Hepatocyte (in vitro differentiated cells): ENCODE results near the gene TSTD2. TPM values are rescaled to one million over a fixed set of nuclear protein-coding genes. Genes with fewer than 3 reads are reported as not detected.
"Not testable (repeated sequence)": the region's sequence is repeated elsewhere in the genome, so short reads cannot be mapped to it uniquely, and the experiment has no call there.

Experiments
- DNase-seq: peaks from one replicate; pipeline ENCODE4 v3.0.0-alpha.2; 2016; ENCODE audit warnings: low spot score
- H2AFZ ChIP-seq: fragments of 200-600 bp; sonication (generic); 2 replicates; pipeline ENCODE4 v1.6.0; 2016; ENCODE audit warnings: antibody characterized with exemption, mild to moderate bottlenecking
- H3K27ac ChIP-seq: fragments of 200-600 bp; sonication (generic); 2 replicates; pipeline ENCODE4 v1.5.1; 2016; ENCODE audit warnings: mild to moderate bottlenecking
- H3K27me3 ChIP-seq: fragments of 200-600 bp; sonication (generic); 2 replicates; pipeline ENCODE4 v1.6.1; 2016
- H3K36me3 ChIP-seq: fragments of 200-600 bp; sonication (generic); replicated peaks from 2 replicates; pipeline ENCODE4 v1.5.1; 2016; ENCODE audit warnings: low read depth; ENCODE audit not compliant: insufficient read depth
- H3K4me1 ChIP-seq: fragments of 200-600 bp; sonication (generic); 2 replicates; pipeline ENCODE4 v1.5.1; 2016; ENCODE audit warnings: mild to moderate bottlenecking, moderate library complexity; ENCODE audit not compliant: insufficient read depth
- H3K4me2 ChIP-seq: fragments of 200-600 bp; sonication (generic); 2 replicates; pipeline ENCODE4 v1.6.0; 2016
- H3K4me3 ChIP-seq: fragments of 200-600 bp; sonication (generic); 2 replicates; pipeline ENCODE4 v1.5.1; 2016; ENCODE audit warnings: mild to moderate bottlenecking
- H3K79me2 ChIP-seq: fragments of 200-600 bp; sonication (generic); 2 replicates; pipeline ENCODE4 v1.6.0; 2017; ENCODE audit warnings: mild to moderate bottlenecking
- H3K9me2 ChIP-seq: fragments of 200-600 bp; sonication (generic); replicated peaks from 2 replicates; pipeline ENCODE4 v1.6.0; 2017; ENCODE audit warnings: mild to moderate bottlenecking; ENCODE audit not compliant: insufficient read depth
- H3K9me3 ChIP-seq: fragments of 200-600 bp; sonication (generic); 2 replicates; pipeline ENCODE4 v1.5.1; 2016; ENCODE audit warnings: low read depth, mild to moderate bottlenecking
- H4K20me1 ChIP-seq: fragments of 200-600 bp; sonication (generic); 2 replicates; pipeline ENCODE4 v1.6.0; 2016; ENCODE audit warnings: mild to moderate bottlenecking; ENCODE audit not compliant: insufficient read depth, poor library complexity, severe bottlenecking
- CTCF ChIP-seq: fragments of 200-600 bp; sonication (generic); IDR thresholded peaks from 2 replicates; pipeline ENCODE4 v1.5.1; 2016; ENCODE audit warnings: antibody characterized with exemption, mild to moderate bottlenecking; ENCODE audit not compliant: poor library complexity
- EZH2 ChIP-seq: fragments of 200-600 bp; sonication (generic); IDR thresholded peaks from 2 replicates; pipeline ENCODE4 v1.6.1; 2016; ENCODE audit warnings: antibody characterized with exemption, mild to moderate bottlenecking, borderline replicate concordance
- EZH2phosphoT487 ChIP-seq: fragments of 200-600 bp; sonication (generic); IDR thresholded peaks from one replicate; pipeline ENCODE4 v1.6.1; 2018; ENCODE audit warnings: antibody characterized with exemption, mild to moderate bottlenecking, low read depth, moderate library complexity; ENCODE audit not compliant: unreplicated experiment, severe bottlenecking
- WGBS: methylation state at CpG from one replicate; pipeline ENCODE4 v1.1.6; 2016; ENCODE audit warnings: low lambda C conversion rate; ENCODE audit errors: missing lambda C conversion rate; 5-methylcytosine and 5-hydroxymethylcytosine counted together
- polyA plus RNA-seq: library from polyadenylated mRNA; unstranded; fragments of >200 nt; fragmentation: Nextera tagmentation; extraction: Ambion mirVana; gene quantifications from 2 replicates; pipeline ENCODE4 v1.2.1, GENCODE V29; 2016
- total RNA-seq: library from RNA; depleted of rRNA; stranded (reverse); fragments of >200 nt; gene quantifications from 2 replicates; pipeline ENCODE4 v1.2.3, GENCODE V29; 2014

Gene TSTD2
- total and polyA plus RNA-seq, 2 experiments from 2014 or later, result 4.3 to 19.0 TPM

- Histone ChIP-seq H3K27ac (no peak overlapping the region), H3K4me3 (no peak overlapping the region), H3K79me2 (no peaks in the 10 kb centered on the region), H3K36me3 (no peaks in the 10 kb centered on the region), H3K9me3 (no peaks in the 10 kb centered on the region), H3K9me2 (no peaks in the 10 kb centered on the region), H4K20me1 (no peaks in the 10 kb centered on the region), H2AFZ (no peak overlapping the region), H3K4me2 (no peak overlapping the region), H3K4me1 (no peaks in the 10 kb centered on the region), H3K27me3 (no peaks in the 10 kb centered on the region)
- DNase-seq, result no peak
- WGBS, result 95% methylated on average over 5 of the region's 5 CpGs
- TF ChIP-seq EZH2 (no peak), CTCF (no peak), EZH2phosphoT487 (no peak)
These were observed 54.3 kb downstream of the TSTD2 start for GRCh38 chr9:97578846-97579245.

GRCh38 chr9:97577051-97577450 is 56.1 kb downstream of the TSTD2 start:
- H3K4me3 ChIP-seq, result no peak overlapping the region
- no peaks in the 10 kb centered on the region for H3K36me3 ChIP-seq
- H2AFZ ChIP-seq, result no peak overlapping the region
- DNase-seq, result no peak
- 84% methylated on average over 5 of the region's 5 CpGs for WGBS
- no peak for TF ChIP-seq EZH2phosphoT487
- no peak for TF ChIP-seq EZH2
- TF ChIP-seq CTCF, result no peak
- no peaks in the 10 kb centered on the region for H3K27me3 ChIP-seq
- H3K4me2 ChIP-seq, result no peak overlapping the region
- H3K27ac ChIP-seq, result no peak overlapping the region
- H3K79me2 ChIP-seq, result no peaks in the 10 kb centered on the region
- H4K20me1 ChIP-seq, result no peaks in the 10 kb centered on the region
- H3K9me2 ChIP-seq, result no peaks in the 10 kb centered on the region
- H3K4me1 ChIP-seq, result no peaks in the 10 kb centered on the region
- H3K9me3 ChIP-seq, result no peaks in the 10 kb centered on the region

GRCh38 chr9:97575673-97576200 is 57.4 kb downstream of the TSTD2 start:
- H3K4me3 ChIP-seq, result no peak overlapping the region
- H2AFZ ChIP-seq, result no peak overlapping the region
- TF ChIP-seq EZH2 (no peak), CTCF (no peak), EZH2phosphoT487 (no peak)
- no peaks in the 10 kb centered on the region for H4K20me1 ChIP-seq
- WGBS, result 86% methylated on average over 11 of the region's 11 CpGs
- no peak overlapping the region for H3K4me2 ChIP-seq
- H3K27me3 ChIP-seq, result no peaks in the 10 kb centered on the region
- no peaks in the 10 kb centered on the region for H3K4me1 ChIP-seq
- H3K36me3 ChIP-seq, result no peaks in the 10 kb centered on the region
- no peaks in the 10 kb centered on the region for H3K9me2 ChIP-seq
- H3K9me3 ChIP-seq, result no peaks in the 10 kb centered on the region
- H3K79me2 ChIP-seq, result no peaks in the 10 kb centered on the region
- no peak for DNase-seq
- no peak overlapping the region for H3K27ac ChIP-seq

- H2AFZ ChIP-seq, H3K79me2 ChIP-seq, H3K36me3 ChIP-seq, H3K9me2 ChIP-seq, H3K4me3 ChIP-seq, H3K9me3 ChIP-seq, H3K4me1 ChIP-seq, H3K27ac ChIP-seq, H3K4me2 ChIP-seq, DNase-seq, H4K20me1 ChIP-seq, H3K27me3 ChIP-seq: not testable (repeated sequence)
- WGBS, result 91% methylated on average over 21 of the region's 21 CpGs
These were observed 58.1 kb downstream of the TSTD2 start for GRCh38 chr9:97574921-97575672.

GRCh38 chr9:97574101-97574571 is 59.0 kb downstream of the TSTD2 start:
- H2AFZ ChIP-seq, H3K4me1 ChIP-seq, H3K79me2 ChIP-seq, DNase-seq, H3K4me2 ChIP-seq, H3K9me2 ChIP-seq, H3K27me3 ChIP-seq, H3K4me3 ChIP-seq, H3K27ac ChIP-seq, H3K36me3 ChIP-seq, H3K9me3 ChIP-seq, H4K20me1 ChIP-seq: not testable (repeated sequence)
- 96% methylated on average over 23 of the region's 47 CpGs for WGBS
